ENCODE measurements around the gene SNW1. TPM values are rescaled to one million over a fixed set of nuclear protein-coding genes. Genes with fewer than 3 reads are reported as not detected.

Gene SNW1
- total and polyA plus RNA-seq, 8 donors = 13.7 to 35.0 (median 30.2) TPM

DNA sequence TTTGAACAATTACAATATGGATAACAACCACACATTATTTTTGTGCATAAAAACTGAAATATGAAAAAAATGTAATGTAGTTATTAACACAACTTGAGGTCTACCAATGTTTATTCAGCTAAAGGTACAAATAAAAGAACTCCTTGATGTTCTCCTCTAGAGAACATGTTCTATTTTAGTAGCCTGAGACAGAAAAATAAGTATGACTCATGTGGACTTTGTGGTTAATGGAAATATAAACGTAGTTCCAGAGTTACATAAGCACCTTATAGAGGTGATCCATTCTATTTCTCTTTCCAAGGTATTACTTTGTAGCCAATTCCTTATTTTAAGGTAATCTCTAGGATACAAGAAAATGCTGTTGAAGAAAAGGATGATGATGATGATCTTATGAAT lies 78.8 kb downstream of the SNW1 start:
- Histone ChIP-seq H3K36me3 (no peaks in the 10 kb centered on the region), H3K27me3 (no peaks in the 10 kb centered on the region), H3K27ac (peak overlapping the region in 3 of 4 donors; percentile 15 to 39 (median 23)), H3K4me3 (no peak overlapping the region), H3K9me3 (no peaks in the 10 kb centered on the region), H3K4me1 (peaks cover 5 to 7% (median 7%) of the 10 kb centered on the region in 3 donors)
- peak; percentile 34 for FAIRE-seq
- intact Hi-C loops (cut with DNase I) = no loop called here
- TF ChIP-seq, protein P1, sequence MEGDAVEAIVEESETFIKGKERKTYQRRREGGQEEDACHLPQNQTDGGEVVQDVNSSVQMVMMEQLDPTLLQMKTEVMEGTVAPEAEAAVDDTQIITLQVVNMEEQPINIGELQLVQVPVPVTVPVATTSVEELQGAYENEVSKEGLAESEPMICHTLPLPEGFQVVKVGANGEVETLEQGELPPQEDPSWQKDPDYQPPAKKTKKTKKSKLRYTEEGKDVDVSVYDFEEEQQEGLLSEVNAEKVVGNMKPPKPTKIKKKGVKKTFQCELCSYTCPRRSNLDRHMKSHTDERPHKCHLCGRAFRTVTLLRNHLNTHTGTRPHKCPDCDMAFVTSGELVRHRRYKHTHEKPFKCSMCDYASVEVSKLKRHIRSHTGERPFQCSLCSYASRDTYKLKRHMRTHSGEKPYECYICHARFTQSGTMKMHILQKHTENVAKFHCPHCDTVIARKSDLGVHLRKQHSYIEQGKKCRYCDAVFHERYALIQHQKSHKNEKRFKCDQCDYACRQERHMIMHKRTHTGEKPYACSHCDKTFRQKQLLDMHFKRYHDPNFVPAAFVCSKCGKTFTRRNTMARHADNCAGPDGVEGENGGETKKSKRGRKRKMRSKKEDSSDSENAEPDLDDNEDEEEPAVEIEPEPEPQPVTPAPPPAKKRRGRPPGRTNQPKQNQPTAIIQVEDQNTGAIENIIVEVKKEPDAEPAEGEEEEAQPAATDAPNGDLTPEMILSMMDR (IDR thresholded peaks at IDR 0.05) = no peak
- no peak for DNase-seq
- ATAC-seq = peak; percentile 80 to 89 (median 82)
- 27 to 36% methylated on average over 1 of the region's 1 CpG for WGBS, 2 donors

DNA sequence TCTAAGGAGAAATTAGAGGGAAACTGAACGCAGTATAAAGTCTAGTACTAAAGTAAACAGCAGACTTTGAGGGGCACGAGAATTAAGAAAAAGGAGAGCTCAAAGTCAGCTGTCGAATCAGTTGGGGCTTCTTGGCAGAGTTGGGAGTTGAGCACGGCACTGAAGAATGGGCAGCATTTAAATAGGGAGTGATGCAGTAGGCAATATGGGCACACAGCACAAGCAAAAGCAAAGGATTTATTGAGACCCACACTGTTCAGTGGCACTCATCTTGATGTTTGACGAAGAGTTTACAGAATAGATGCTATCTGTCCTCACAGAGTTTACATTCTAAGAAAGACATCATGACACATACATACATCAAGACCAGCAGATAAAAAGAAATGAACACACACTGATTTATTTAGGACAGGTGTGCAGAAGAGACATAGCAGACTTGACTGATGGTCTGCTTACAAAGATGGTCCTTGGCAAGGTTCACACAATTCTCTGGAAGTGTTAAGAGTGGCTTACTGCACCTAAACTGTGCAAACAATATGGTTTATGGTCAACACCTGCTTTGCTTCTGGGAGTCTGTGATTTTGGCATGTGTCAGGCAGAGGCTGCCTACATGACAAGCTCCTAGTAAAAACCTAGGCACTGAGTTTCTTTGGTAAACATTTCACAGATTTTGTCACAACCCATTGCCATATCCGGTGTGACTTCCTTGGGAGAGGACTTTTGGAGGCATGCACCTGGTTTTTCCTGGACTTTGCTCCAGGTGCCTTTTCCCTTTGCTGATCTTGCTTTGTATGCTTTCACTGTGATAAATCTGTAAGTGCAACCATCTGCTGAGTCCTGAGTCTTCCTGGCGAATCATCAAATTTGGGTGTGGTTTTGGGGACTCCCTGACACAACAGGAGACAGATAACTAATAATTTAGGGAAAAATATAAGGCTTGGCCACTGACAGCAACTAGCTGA lies 79.5 kb downstream of the SNW1 start:
- WGBS, 2 donors = 69 to 77% methylated on average over 7 of the region's 7 CpGs
- Histone ChIP-seq H3K9me3 (no peaks in the 10 kb centered on the region), H3K36me3 (no peaks in the 10 kb centered on the region), H3K27me3 (no peaks in the 10 kb centered on the region), H3K27ac (peak overlapping the region; percentile 15 to 45 (median 31)), H3K4me3 (no peak overlapping the region), H3K4me1 (peaks cover 5 to 7% (median 7%) of the 10 kb centered on the region in 3 donors)
- peak in 1 of 6 donors; percentile 19 for DNase-seq
- intact Hi-C loops (cut with DNase I) = no loop called here
- ATAC-seq = peak; percentile 77 to 87 (median 82)
- TF ChIP-seq, protein P1 (IDR thresholded peaks at IDR 0.05) = no peak
- FAIRE-seq = no peak

DNA sequence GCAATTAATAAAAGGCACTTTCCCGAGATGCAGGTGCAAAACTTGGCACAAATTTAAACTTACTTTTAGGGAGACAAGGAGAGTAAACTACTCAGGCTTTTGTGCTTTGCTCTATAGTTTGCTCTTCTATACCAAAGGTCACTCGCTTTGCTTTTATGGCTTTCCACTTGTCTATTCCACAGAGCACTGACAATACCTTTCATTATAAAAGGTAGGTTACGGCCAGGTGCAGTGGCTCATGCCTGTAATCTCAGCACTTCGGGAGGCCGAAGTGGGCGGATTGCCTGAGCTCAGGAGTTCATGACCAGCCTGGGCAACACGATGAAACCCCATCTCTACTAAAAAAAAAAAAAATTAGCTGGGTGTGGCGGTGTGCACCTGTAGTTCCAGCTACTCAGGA lies 86.0 kb downstream of the SNW1 start:
- Histone ChIP-seq H3K36me3 (peaks cover 0 to 35% (median 6%) of the 10 kb centered on the region in 3 donors), H3K9me3 (no peaks in the 10 kb centered on the region), H3K4me1 (no peaks in the 10 kb centered on the region), H3K27me3 (no peaks in the 10 kb centered on the region), H3K4me3 (no peak overlapping the region), H3K27ac (no peak overlapping the region)
- FAIRE-seq (no peak), ATAC-seq (no peak), DNase-seq (no peak)
- TF ChIP-seq, protein P1 (IDR thresholded peaks at IDR 0.05) = no peak
- WGBS, 2 donors = 78 to 83% methylated on average over 8 of the region's 8 CpGs
- intact Hi-C loops (cut with DNase I) = no loop called here

DNA sequence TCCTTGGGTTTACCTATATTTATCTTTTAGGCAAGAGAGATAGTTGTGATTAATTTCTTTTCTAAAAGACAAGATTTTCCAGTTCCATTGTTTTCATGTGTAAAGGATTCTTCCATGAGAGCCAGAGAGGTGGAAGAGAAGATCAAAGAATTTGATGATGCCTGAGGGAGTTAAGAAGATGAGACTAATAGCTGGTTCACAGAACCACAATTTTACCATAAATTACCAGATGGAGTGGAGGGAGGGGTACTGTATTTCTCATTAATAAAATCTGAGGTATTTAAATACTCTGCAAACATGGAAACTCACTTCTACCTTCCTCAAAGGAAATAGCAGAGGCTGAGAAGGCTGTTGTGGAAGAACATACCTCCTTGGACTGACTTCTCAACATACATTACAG lies 87.8 kb downstream of the SNW1 start:
- Histone ChIP-seq H3K9me3 (no peaks in the 10 kb centered on the region), H3K27me3 (no peaks in the 10 kb centered on the region), H3K4me3 (no peak overlapping the region), H3K36me3 (peaks cover 0 to 35% (median 6%) of the 10 kb centered on the region in 3 donors), H3K4me1 (no peaks in the 10 kb centered on the region), H3K27ac (no peak overlapping the region)
- ATAC-seq (no peak), DNase-seq (no peak), FAIRE-seq (no peak)
- intact Hi-C loops (cut with DNase I) = no loop called here
- TF ChIP-seq, protein P1 (IDR thresholded peaks at IDR 0.05) = no peak

Other genes with a start within 250 kb of the SNW1 start
- gene SPTLC2, start 144.5 kb downstream of the SNW1 start, total RNA-seq = 10 to 100 TPM in 3 of 6 donors, 1 to 10 TPM in 3; 8.2 to 19.4 (median 11.1) TPM
- 1 to 10 TPM; 3.2 to 3.9 TPM for gene SPTLC2, start 144.5 kb downstream of the SNW1 start, polyA plus RNA-seq
- 1 to 10 TPM; 4.5 to 6.5 (median 5.2) TPM for gene ALKBH1, start 53.1 kb downstream of the SNW1 start, total RNA-seq
- gene ALKBH1, start 53.1 kb downstream of the SNW1 start, polyA plus RNA-seq = 1 to 10 TPM; 3.5 to 9.7 TPM
- gene SLIRP, start 53.1 kb downstream of the SNW1 start, total RNA-seq = 10 to 100 TPM; 20.8 to 50.7 (median 33.3) TPM
- gene SLIRP, start 53.1 kb downstream of the SNW1 start, polyA plus RNA-seq = 100 to 1,000 TPM; 121 to 189 TPM
- 1 to 10 TPM; 2.9 to 6.9 (median 4.1) TPM for gene ADCK1, start 39.0 kb upstream of the SNW1 start, total RNA-seq
- 1 to 10 TPM; 9.7 to 9.9 TPM for gene ADCK1, start 39.0 kb upstream of the SNW1 start, polyA plus RNA-seq

Measured in pancreas (tissue), 10 donors.